GM12892 (cell line): ENCODE results near the gene CENPP.

Experiments used
- POLR2A ChIP-seq: IDR thresholded peaks from 2 replicates; pipeline ENCODE4 v1.6.1; 2011; ENCODE audit warnings: low read depth, low read length, control low read depth
- POLR2AphosphoS5 ChIP-seq: IDR thresholded peaks from 2 replicates; pipeline ENCODE4 v1.6.1; 2011; ENCODE audit warnings: low read depth, low read length, control low read depth
- TAF1 ChIP-seq: IDR thresholded peaks from 2 replicates; pipeline ENCODE4 v1.6.1; 2011; ENCODE audit warnings: low read depth, mild to moderate bottlenecking, control low read depth, low read length, borderline replicate concordance

DNA sequence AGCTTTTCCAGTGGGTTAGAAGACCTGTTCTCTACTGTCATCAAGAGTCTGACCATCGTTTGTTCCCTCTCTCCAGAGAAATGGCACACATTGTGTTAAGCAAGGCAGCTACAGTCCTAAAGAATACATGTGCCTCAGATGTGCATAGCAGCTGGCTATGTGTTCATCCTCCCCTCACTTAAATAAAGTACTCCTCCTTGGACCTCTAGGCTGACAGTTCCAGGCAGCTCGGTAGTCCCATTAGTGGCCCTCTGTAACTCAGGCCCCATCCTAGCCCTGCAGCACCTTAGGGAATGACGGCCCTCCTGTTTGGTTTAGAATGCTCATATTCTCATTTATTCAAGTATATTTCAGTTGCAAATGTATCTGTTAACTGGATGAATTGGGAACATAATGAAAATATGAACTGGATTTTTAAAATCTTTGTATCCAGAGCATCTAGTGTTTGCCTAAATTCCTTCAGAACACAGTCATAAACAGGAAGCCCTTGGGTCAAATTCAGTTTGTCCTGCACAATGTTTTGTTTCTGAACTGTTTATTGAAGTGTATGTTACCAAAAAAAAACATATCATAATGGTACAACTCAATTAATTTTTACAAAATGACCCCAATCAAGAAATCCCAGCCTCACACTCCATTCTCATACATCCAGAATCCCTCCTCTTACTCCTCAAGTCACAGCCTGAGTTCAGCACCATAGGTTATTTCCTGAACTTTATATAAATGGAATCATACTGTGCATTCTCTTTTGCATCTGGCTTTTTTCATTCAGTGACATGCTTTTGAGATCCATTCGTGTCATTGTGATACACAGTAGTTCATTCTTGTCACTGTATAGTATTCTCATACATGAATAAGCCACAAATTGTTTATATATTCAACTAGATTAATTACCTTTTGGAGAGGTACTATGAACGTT is 158.1 kb downstream of the CENPP start:
- TF ChIP-seq POLR2AphosphoS5 (no peak), POLR2A (no peak), TAF1 (no peak)
